ENCODE results near the gene ABCC3. TPM values are rescaled to one million over a fixed set of nuclear protein-coding genes. Genes with fewer than 3 reads are reported as not detected.

Gene ABCC3
- total RNA-seq, 4 donors from 2014 or later: 1.5 to 19.2 (median 7.3) TPM

GRCh38 chr17:50601823-50602375 is 32.8 kb upstream of the ABCC3 start:
- 53 to 59% methylated on average over 13 of the region's 13 CpGs for WGBS, 2 donors
- H3K4me1 ChIP-seq: peaks cover 0 to 16% (median 2%) of the 10 kb centered on the region in 4 donors
- no peaks in the 10 kb centered on the region for H3K36me3 ChIP-seq
- no peaks in the 10 kb centered on the region for H3K9me3 ChIP-seq
- H3K4me3 ChIP-seq: no peak overlapping the region
- TF ChIP-seq EP300 (IDR thresholded peaks at IDR 0.05): no peak
- TF ChIP-seq CTCF (IDR thresholded peaks at IDR 0.05): no peak
- TF ChIP-seq POLR2A (IDR thresholded peaks at IDR 0.05): no peak
- no peak overlapping the region for H3K27ac ChIP-seq
- H3K27me3 ChIP-seq: peaks cover 0 to 4% of the 10 kb centered on the region in 2 donors
- no peak for DNase-seq (ENCODE audit: low spot score in 2 of 2)

- TF ChIP-seq POLR2A (IDR thresholded peaks at IDR 0.05) (no peak), EP300 (IDR thresholded peaks at IDR 0.05) (no peak), CTCF (IDR thresholded peaks at IDR 0.05) (no peak)
- Histone ChIP-seq H3K27ac (no peak overlapping the region), H3K4me1 (peaks cover 0 to 16% (median 2%) of the 10 kb centered on the region in 4 donors), H3K9me3 (no peaks in the 10 kb centered on the region), H3K4me3 (no peak overlapping the region), H3K27me3 (peaks cover 0 to 4% of the 10 kb centered on the region in 2 donors), H3K36me3 (no peaks in the 10 kb centered on the region)
- no peak for DNase-seq (ENCODE audit: low spot score in 2 of 2)
- WGBS, 2 donors: 87 to 93% methylated on average over 11 to 16 of the region's 18 CpGs
Observed at GRCh38 chr17:50602836-50603235, 31.8 kb upstream of the ABCC3 start.

GRCh38 chr17:50603340-50603739 is 31.3 kb upstream of the ABCC3 start:
- Histone ChIP-seq H3K27me3 (peaks cover 0 to 4% of the 10 kb centered on the region in 2 donors), H3K27ac (no peak overlapping the region), H3K36me3 (no peaks in the 10 kb centered on the region), H3K9me3 (no peaks in the 10 kb centered on the region), H3K4me1 (peaks cover 0 to 16% (median 2%) of the 10 kb centered on the region in 4 donors), H3K4me3 (no peak overlapping the region)
- no peak for TF ChIP-seq EP300 (IDR thresholded peaks at IDR 0.05)
- no peak for TF ChIP-seq POLR2A (IDR thresholded peaks at IDR 0.05)
- no peak for TF ChIP-seq CTCF (IDR thresholded peaks at IDR 0.05)
- 78 to 84% methylated on average over 8 to 9 of the region's 9 CpGs for WGBS, 2 donors
- no peak for DNase-seq (ENCODE audit: low spot score in 2 of 2)

- H3K27ac ChIP-seq: no peak overlapping the region
- peaks cover 0 to 16% (median 2%) of the 10 kb centered on the region in 4 donors for H3K4me1 ChIP-seq
- TF ChIP-seq POLR2A (IDR thresholded peaks at IDR 0.05): no peak
- no peak for TF ChIP-seq EP300 (IDR thresholded peaks at IDR 0.05)
- H3K36me3 ChIP-seq: no peaks in the 10 kb centered on the region
- H3K9me3 ChIP-seq: no peaks in the 10 kb centered on the region
- peaks cover 0 to 4% of the 10 kb centered on the region in 2 donors for H3K27me3 ChIP-seq
- DNase-seq (ENCODE audit: low spot score in 2 of 2): no peak
- no peak overlapping the region for H3K4me3 ChIP-seq
- 2 to 8% methylated on average over 7 to 12 of the region's 13 CpGs for WGBS, 2 donors
Observed at GRCh38 chr17:50604513-50604912, 30.2 kb upstream of the ABCC3 start.

GRCh38 chr17:50605429-50605828 is 29.3 kb upstream of the ABCC3 start:
- Histone ChIP-seq H3K27ac (no peak overlapping the region), H3K4me3 (no peak overlapping the region), H3K9me3 (no peaks in the 10 kb centered on the region), H3K36me3 (no peaks in the 10 kb centered on the region), H3K27me3 (peaks cover 0 to 4% of the 10 kb centered on the region in 2 donors), H3K4me1 (peaks cover 0 to 16% (median 2%) of the 10 kb centered on the region in 4 donors)
- 74 to 76% methylated on average over 10 of the region's 10 CpGs for WGBS, 2 donors
- DNase-seq (ENCODE audit: low spot score in 2 of 2): no peak
- TF ChIP-seq CTCF (IDR thresholded peaks at IDR 0.05) (no peak), EP300 (IDR thresholded peaks at IDR 0.05) (no peak), POLR2A (IDR thresholded peaks at IDR 0.05) (no peak)
